ENCODE measurements around the gene MYOF.
"Not testable (repeated sequence)": the region's sequence is repeated elsewhere in the genome, so short reads cannot be mapped to it uniquely, and the experiment has no call there.

MYOF gene

GRCh38 chr10:93488956-93489528, 6.9 kb upstream of the MYOF start:
- no peak overlapping the region for H3K4me3 ChIP-seq (ENCODE audit: low read depth, low read length)
- peak; percentile 61 for DNase-seq (ENCODE audit: low read depth)

GRCh38 chr10:93485690-93486089, 3.6 kb upstream of the MYOF start:
- no peak for DNase-seq (ENCODE audit: low read depth)

GRCh38 chr10:93481637-93482144, 443 bp downstream of the MYOF start:
- no peak for DNase-seq (ENCODE audit: low read depth)
- peak overlapping the region; percentile 74 for H3K4me3 ChIP-seq (ENCODE audit: low read depth, low read length)

More at GRCh38 chr10:93485690-93486089, 3.6 kb upstream of the MYOF start:
- no peak overlapping the region for H3K4me3 ChIP-seq (ENCODE audit: low read depth, low read length)

GRCh38 chr10:93478873-93479272, 3.3 kb downstream of the MYOF start:
- H3K4me3 ChIP-seq (ENCODE audit: low read depth, low read length) = peak overlapping the region; percentile 74
- no peak for DNase-seq (ENCODE audit: low read depth)

- DNase-seq (ENCODE audit: low read depth) = no peak
- no peak overlapping the region for H3K4me3 ChIP-seq (ENCODE audit: low read depth, low read length)
Measured at GRCh38 chr10:93476756-93477155, 5.4 kb downstream of the MYOF start.

- no peak for DNase-seq (ENCODE audit: low read depth)
- no peak overlapping the region for H3K4me3 ChIP-seq (ENCODE audit: low read depth, low read length)
Measured at GRCh38 chr10:93475871-93476270, 6.3 kb downstream of the MYOF start.

GRCh38 chr10:93475227-93475626, 6.9 kb downstream of the MYOF start:
- no peak overlapping the region for H3K4me3 ChIP-seq (ENCODE audit: low read depth, low read length)
- no peak for DNase-seq (ENCODE audit: low read depth)

GRCh38 chr10:93473804-93474472, 8.2 kb downstream of the MYOF start:
- no peak overlapping the region for H3K4me3 ChIP-seq (ENCODE audit: low read depth, low read length)
- DNase-seq (ENCODE audit: low read depth) = no peak

- H3K4me3 ChIP-seq (ENCODE audit: low read depth, low read length) = no peak overlapping the region
- DNase-seq (ENCODE audit: low read depth) = no peak
Measured at GRCh38 chr10:93473161-93473560, 9.0 kb downstream of the MYOF start.

GRCh38 chr10:93471110-93471651, 11.0 kb downstream of the MYOF start:
- peak; percentile 95 for DNase-seq (ENCODE audit: low read depth)
- no peak overlapping the region for H3K4me3 ChIP-seq (ENCODE audit: low read depth, low read length)

GRCh38 chr10:93469454-93469853, 12.7 kb downstream of the MYOF start:
- H3K4me3 ChIP-seq (ENCODE audit: low read depth, low read length) = no peak overlapping the region
- DNase-seq (ENCODE audit: low read depth) = no peak

GRCh38 chr10:93468461-93469213, 13.5 kb downstream of the MYOF start:
- peak overlapping the region; percentile 7 for H3K4me3 ChIP-seq (ENCODE audit: low read depth, low read length)
- peak; percentile 80 for DNase-seq (ENCODE audit: low read depth)

- DNase-seq (ENCODE audit: low read depth); H3K4me3 ChIP-seq (ENCODE audit: low read depth, low read length): not testable (repeated sequence)
Measured at GRCh38 chr10:93467635-93468034, 14.5 kb downstream of the MYOF start.

- DNase-seq (ENCODE audit: low read depth) = peak; percentile 78
Measured at GRCh38 chr10:93465806-93466675, 16.1 kb downstream of the MYOF start.

GRCh38 chr10:93464776-93465388, 17.3 kb downstream of the MYOF start:
- DNase-seq (ENCODE audit: low read depth) = no peak
- H3K4me3 ChIP-seq (ENCODE audit: low read depth, low read length) = no peak overlapping the region

More at GRCh38 chr10:93465806-93466675, 16.1 kb downstream of the MYOF start:
- H3K4me3 ChIP-seq (ENCODE audit: low read depth, low read length) = no peak overlapping the region

GRCh38 chr10:93463723-93464476, 18.2 kb downstream of the MYOF start:
- H3K4me3 ChIP-seq (ENCODE audit: low read depth, low read length) = no peak overlapping the region
- DNase-seq (ENCODE audit: low read depth) = no peak

- no peak for DNase-seq (ENCODE audit: low read depth)
- H3K4me3 ChIP-seq (ENCODE audit: low read depth, low read length) = no peak overlapping the region
Measured at GRCh38 chr10:93462881-93463280, 19.3 kb downstream of the MYOF start.

- H3K4me3 ChIP-seq (ENCODE audit: low read depth, low read length) = no peak overlapping the region
- no peak for DNase-seq (ENCODE audit: low read depth)
Measured at GRCh38 chr10:93462371-93462770, 19.8 kb downstream of the MYOF start.

Measured in skeletal muscle cell (primary cell).